Measurements from ENCODE around the gene GRM5. TPM values are rescaled to one million over a fixed set of nuclear protein-coding genes. Genes with fewer than 3 reads are reported as not detected.

GRM5 gene
- total RNA-seq, 1 donor from 2014 or later = not detected

DNA sequence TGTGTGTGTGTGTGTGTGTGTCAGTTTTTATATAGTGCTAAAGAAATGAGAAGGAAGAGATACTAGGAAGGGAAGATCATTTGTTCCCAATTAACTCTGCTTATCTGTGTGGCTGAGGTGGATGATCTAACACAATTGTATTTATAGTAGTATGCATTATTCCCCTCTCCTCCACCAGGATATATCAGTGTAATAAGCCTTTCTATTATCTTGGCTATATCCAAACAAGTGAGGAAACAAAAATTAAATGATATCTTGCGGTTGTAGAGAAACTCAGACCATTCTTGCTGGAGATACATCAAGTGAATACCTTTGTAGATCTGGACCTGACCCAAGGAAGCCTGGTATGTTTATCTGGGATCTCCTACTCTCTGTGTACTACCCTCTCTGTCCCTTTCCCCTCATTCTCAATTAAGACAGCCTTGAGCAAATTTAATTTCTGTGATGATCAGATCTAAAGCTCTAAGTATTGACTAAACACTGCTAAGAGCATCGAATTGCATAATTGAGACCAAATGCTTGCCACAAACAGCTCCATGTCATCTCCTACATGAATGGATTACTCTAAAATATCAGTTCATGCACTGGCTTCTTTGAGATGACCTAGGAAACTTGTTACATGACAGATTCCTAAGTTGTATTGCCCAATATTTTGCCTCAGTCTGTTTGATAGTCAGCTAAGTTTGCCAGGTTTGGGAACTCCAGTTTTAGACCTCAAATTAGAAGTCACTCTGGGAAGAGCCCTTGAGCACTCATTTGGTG lies 543.0 kb downstream of the GRM5 start:
- DNase-seq = no peak
- no peaks in the 10 kb centered on the region for H3K4me1 Mint-ChIP-seq (ENCODE audit: low read depth, unreplicated experiment)

DNA sequence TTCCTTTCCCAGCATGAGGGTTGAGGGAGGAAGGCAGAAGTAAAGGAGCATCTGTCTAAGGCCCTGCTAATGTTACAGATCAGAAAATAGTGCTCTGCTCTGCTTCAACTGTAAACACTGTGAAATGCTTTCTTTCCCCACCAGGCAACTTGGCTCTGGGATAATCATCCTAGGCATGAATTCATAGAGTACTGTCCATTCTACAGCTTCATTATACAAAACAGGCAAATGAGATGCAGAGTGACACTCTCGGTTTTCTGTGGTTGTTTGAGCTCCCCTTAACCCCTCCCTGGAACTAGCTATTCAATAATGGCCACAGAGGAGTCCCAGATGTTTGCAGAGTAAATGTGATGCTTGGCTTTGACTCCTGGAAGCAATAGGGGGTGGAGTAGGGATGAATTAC lies 544.0 kb downstream of the GRM5 start:
- H3K27ac Mint-ChIP-seq (ENCODE audit: unreplicated experiment) = no peak overlapping the region
- TF ChIP-seq, protein P1, sequence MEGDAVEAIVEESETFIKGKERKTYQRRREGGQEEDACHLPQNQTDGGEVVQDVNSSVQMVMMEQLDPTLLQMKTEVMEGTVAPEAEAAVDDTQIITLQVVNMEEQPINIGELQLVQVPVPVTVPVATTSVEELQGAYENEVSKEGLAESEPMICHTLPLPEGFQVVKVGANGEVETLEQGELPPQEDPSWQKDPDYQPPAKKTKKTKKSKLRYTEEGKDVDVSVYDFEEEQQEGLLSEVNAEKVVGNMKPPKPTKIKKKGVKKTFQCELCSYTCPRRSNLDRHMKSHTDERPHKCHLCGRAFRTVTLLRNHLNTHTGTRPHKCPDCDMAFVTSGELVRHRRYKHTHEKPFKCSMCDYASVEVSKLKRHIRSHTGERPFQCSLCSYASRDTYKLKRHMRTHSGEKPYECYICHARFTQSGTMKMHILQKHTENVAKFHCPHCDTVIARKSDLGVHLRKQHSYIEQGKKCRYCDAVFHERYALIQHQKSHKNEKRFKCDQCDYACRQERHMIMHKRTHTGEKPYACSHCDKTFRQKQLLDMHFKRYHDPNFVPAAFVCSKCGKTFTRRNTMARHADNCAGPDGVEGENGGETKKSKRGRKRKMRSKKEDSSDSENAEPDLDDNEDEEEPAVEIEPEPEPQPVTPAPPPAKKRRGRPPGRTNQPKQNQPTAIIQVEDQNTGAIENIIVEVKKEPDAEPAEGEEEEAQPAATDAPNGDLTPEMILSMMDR (IDR thresholded peaks at IDR 0.05; ENCODE audit: partially characterized antibody, unreplicated experiment) = no peak
- H3K4me1 Mint-ChIP-seq (ENCODE audit: low read depth, unreplicated experiment) = no peaks in the 10 kb centered on the region
- no peaks in the 10 kb centered on the region for H3K36me3 Mint-ChIP-seq (ENCODE audit: unreplicated experiment)
- H3K4me3 Mint-ChIP-seq (ENCODE audit: unreplicated experiment) = no peak overlapping the region
- DNase-seq = no peak
- H3K9me3 Mint-ChIP-seq (ENCODE audit: unreplicated experiment) = no peaks in the 10 kb centered on the region
- no peaks in the 10 kb centered on the region for H3K27me3 Mint-ChIP-seq (ENCODE audit: unreplicated experiment)

More for the DNA sequence above, 543.0 kb downstream of the GRM5 start:
- Mint-ChIP-seq H3K4me3 (ENCODE audit: unreplicated experiment) (no peak overlapping the region), H3K27ac (ENCODE audit: unreplicated experiment) (no peak overlapping the region), H3K9me3 (ENCODE audit: unreplicated experiment) (no peaks in the 10 kb centered on the region), H3K27me3 (ENCODE audit: unreplicated experiment) (no peaks in the 10 kb centered on the region), H3K36me3 (ENCODE audit: unreplicated experiment) (no peaks in the 10 kb centered on the region)
- TF ChIP-seq, protein P1 (IDR thresholded peaks at IDR 0.05; ENCODE audit: partially characterized antibody, unreplicated experiment) = no peak

DNA sequence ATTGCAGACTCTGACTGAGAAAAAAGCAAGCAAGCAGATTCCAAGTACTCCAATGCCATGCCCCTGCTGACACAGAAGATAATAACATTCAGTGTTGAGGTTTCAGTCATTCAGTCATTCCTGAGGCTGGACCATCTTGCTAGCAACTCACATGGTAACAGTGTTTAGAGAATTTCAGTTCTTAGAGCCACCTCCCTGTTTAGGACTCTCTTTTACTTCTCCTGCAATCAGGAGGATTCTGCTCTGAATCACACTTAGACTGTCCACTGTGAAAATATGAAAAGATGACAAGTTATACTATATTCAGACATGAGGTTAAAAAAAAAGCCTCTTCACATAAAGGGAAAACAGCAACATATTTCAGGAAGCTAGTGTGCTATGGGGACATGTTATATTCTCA lies 544.4 kb downstream of the GRM5 start:
- Mint-ChIP-seq H3K27me3 (ENCODE audit: unreplicated experiment) (no peaks in the 10 kb centered on the region), H3K36me3 (ENCODE audit: unreplicated experiment) (no peaks in the 10 kb centered on the region), H3K4me3 (ENCODE audit: unreplicated experiment) (no peak overlapping the region), H3K27ac (ENCODE audit: unreplicated experiment) (no peak overlapping the region), H3K4me1 (ENCODE audit: low read depth, unreplicated experiment) (no peaks in the 10 kb centered on the region), H3K9me3 (ENCODE audit: unreplicated experiment) (no peaks in the 10 kb centered on the region)
- DNase-seq = no peak
- TF ChIP-seq, protein P1 (IDR thresholded peaks at IDR 0.05; ENCODE audit: partially characterized antibody, unreplicated experiment) = no peak

DNA sequence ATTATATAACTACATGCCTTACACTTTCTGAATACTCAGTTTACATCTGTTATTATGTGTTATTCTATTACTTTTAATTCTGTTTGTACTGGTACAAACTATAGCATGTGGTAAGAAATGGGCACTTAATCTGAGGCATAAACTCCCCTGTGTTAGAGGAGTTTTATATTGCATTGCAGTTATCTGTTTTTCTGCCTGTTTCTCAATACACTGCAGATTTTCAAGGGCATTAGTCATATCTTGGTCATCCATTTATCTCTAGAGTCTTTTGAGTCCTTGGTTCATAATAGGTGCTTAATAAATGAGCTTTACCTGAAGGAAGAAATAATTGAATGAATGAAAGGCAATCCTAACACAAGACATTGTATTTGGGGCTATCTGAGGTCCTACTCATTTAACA lies 545.4 kb downstream of the GRM5 start:
- no peaks in the 10 kb centered on the region for H3K27me3 Mint-ChIP-seq (ENCODE audit: unreplicated experiment)
- DNase-seq = no peak
- no peaks in the 10 kb centered on the region for H3K9me3 Mint-ChIP-seq (ENCODE audit: unreplicated experiment)
- H3K27ac Mint-ChIP-seq (ENCODE audit: unreplicated experiment) = no peak overlapping the region
- no peaks in the 10 kb centered on the region for H3K36me3 Mint-ChIP-seq (ENCODE audit: unreplicated experiment)
- no peak overlapping the region for H3K4me3 Mint-ChIP-seq (ENCODE audit: unreplicated experiment)
- TF ChIP-seq, protein P1 (IDR thresholded peaks at IDR 0.05; ENCODE audit: partially characterized antibody, unreplicated experiment) = no peak
- H3K4me1 Mint-ChIP-seq (ENCODE audit: low read depth, unreplicated experiment) = no peaks in the 10 kb centered on the region

DNA sequence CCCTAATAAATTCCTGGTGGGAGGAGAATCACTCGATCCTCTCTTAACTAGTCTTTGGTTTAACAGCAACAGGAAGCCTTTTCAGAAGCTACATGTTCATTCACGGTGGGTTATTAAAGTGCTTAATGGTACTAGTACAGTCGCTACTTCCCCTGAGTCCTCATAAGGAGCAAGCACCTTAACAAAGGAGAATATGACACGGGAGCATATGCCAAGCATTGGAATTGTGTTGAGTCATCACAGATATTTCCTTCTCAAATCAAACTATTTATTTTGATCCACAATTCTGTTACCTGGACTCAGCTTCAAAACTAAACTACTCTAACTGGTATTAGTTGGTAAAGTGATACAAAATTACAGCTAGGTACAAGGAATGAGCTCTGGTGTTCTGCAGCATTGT lies 550.8 kb downstream of the GRM5 start:
- Mint-ChIP-seq H3K27me3 (ENCODE audit: unreplicated experiment) (peaks cover 2% of the 10 kb centered on the region), H3K4me1 (ENCODE audit: low read depth, unreplicated experiment) (no peaks in the 10 kb centered on the region), H3K9me3 (ENCODE audit: unreplicated experiment) (no peaks in the 10 kb centered on the region), H3K36me3 (ENCODE audit: unreplicated experiment) (no peaks in the 10 kb centered on the region), H3K27ac (ENCODE audit: unreplicated experiment) (no peak overlapping the region), H3K4me3 (ENCODE audit: unreplicated experiment) (no peak overlapping the region)
- TF ChIP-seq, protein P1 (IDR thresholded peaks at IDR 0.05; ENCODE audit: partially characterized antibody, unreplicated experiment) = no peak
- no peak for DNase-seq

Data from glutamatergic neuron (in vitro differentiated cells).